Esophagus squamous epithelium (tissue), 4 donors: ENCODE measurements around the gene IARS2.

ENCODE experiments used
- CTCF ChIP-seq, 6 experiments: fragments of 450-650 bp in 4 of 6; fragments of 200-600 bp in 2 of 6; sonication (generic) in 2 of 6; IDR thresholded peaks; one replicate each; pipeline ENCODE4 v1.5.1; 2016 to 2019; ENCODE audit warnings: antibody characterized with exemption in 6 of 6, mild to moderate bottlenecking in 4 of 6, moderate library complexity in 4 of 6
- POLR2A ChIP-seq, 4 donors: fragments of 450-650 bp; IDR thresholded peaks; one replicate each; pipeline ENCODE4 v1.6.1; 2017; ENCODE audit warnings: antibody characterized with exemption in 4 of 4, mild to moderate bottlenecking in 4 of 4, moderate library complexity in 3 of 4

GRCh38 chr1:220084460-220084859 is 9.5 kb upstream of the IARS2 start:
- TF ChIP-seq CTCF (IDR thresholded peaks at IDR 0.05) (no peak), POLR2A (IDR thresholded peaks at IDR 0.05) (no peak)
